ENCODE measurements around the gene NFAT5. TPM values are rescaled to one million over a fixed set of nuclear protein-coding genes. Genes with fewer than 3 reads are reported as not detected.
"Not testable (repeated sequence)": the region's sequence is repeated elsewhere in the genome, so short reads cannot be mapped to it uniquely, and the experiment has no call there.

Gene NFAT5
- total and polyA plus RNA-seq, 7 experiments from 2014 or later, result 7.7 to 35.5 (median 29.3) TPM

DNA sequence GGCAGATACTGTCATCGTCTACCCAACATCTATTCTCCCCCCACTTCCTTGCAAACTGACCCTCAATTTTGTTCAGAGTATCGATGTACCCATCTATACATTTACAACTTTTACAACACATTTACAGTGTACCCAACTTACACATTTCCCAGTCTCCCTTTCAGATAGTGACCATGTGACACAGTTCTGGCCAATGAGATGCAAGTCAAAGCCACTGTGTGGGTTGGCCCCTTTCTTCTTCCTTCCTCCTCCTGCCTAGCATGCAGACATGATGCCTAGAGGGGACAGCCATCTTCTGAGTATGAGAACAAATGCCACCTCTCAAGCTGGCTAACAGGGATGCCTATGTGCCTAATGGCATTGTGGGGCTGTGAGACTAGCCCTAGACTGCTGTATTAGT lies 11.3 kb upstream of the NFAT5 start:
- Histone ChIP-seq H3K4me3 (ENCODE audit: low read length) (no peak overlapping the region), H3K9me3 (ENCODE audit: control insufficient read depth in 2 of 3, low read length in 3 of 3) (no peaks in the 10 kb centered on the region), H3K4me1 (ENCODE audit: control insufficient read depth in 2 of 2, insufficient read depth in 2 of 2, low read length in 2 of 2) (no peaks in the 10 kb centered on the region), H3K27me3 (ENCODE audit: control insufficient read depth in 2 of 2, insufficient read depth in 2 of 2, low read length in 2 of 2) (no peaks in the 10 kb centered on the region), H3K27ac (ENCODE audit: low read depth, low read length) (no peak overlapping the region), H3K36me3 (ENCODE audit: control insufficient read depth in 2 of 3, insufficient read depth in 3 of 3, low read length in 3 of 3) (no peaks in the 10 kb centered on the region)
- peaks cover 0 to 5% (median 0%) of the 10 kb centered on the region in 11 donors for H3K9me3 Mint-ChIP-seq
- peaks cover 4 to 16% (median 8%) of the 10 kb centered on the region in 7 donors for H3K4me1 Mint-ChIP-seq
- H3K27me3 Mint-ChIP-seq, result no peaks in the 10 kb centered on the region
- no peak overlapping the region for H3K27ac Mint-ChIP-seq
- intact Hi-C loops (cut with micrococcal nuclease), result no loop called here
- DNase-seq (no peak), ATAC-seq (no peak)
- no peak overlapping the region for H3K4me3 Mint-ChIP-seq
- peaks cover 0 to 6% (median 0%) of the 10 kb centered on the region in 5 donors for H3K36me3 Mint-ChIP-seq
- ChIA-PET CTCF (no interaction called here), POLR2A (interaction anchor here (2.0 kb wide), 1 partner anchor 10 kb away, joined by 5 read pairs; no protein-coding TSS in a partner anchor)

GRCh38 chr16:69555437-69555836 lies 10.3 kb upstream of the NFAT5 start:
- peak overlapping the region in 1 of 10 donors; percentile 24 for H3K4me3 Mint-ChIP-seq
- Histone ChIP-seq H3K27ac (ENCODE audit: low read depth, low read length) (no peak overlapping the region), H3K4me1 (ENCODE audit: control insufficient read depth in 2 of 2, insufficient read depth in 2 of 2, low read length in 2 of 2) (no peaks in the 10 kb centered on the region), H3K4me3 (ENCODE audit: low read length) (no peak overlapping the region), H3K9me3 (ENCODE audit: control insufficient read depth in 2 of 3, low read length in 3 of 3) (no peaks in the 10 kb centered on the region), H3K36me3 (ENCODE audit: control insufficient read depth in 2 of 3, insufficient read depth in 3 of 3, low read length in 3 of 3) (no peaks in the 10 kb centered on the region), H3K27me3 (ENCODE audit: control insufficient read depth in 2 of 2, insufficient read depth in 2 of 2, low read length in 2 of 2) (no peaks in the 10 kb centered on the region)
- intact Hi-C loops (cut with micrococcal nuclease), result no loop called here
- CTCF ChIA-PET, result no interaction called here
- no peak for DNase-seq
- H3K27ac Mint-ChIP-seq, result peak overlapping the region in 2 of 9 donors; percentile 12 to 23
- POLR2A ChIA-PET, result interaction anchor here (0.6 to 2.0 kb wide), 2 partner anchors 9 to 12 kb away, joined by 4 to 5 read pairs; no protein-coding TSS in a partner anchor
- H3K4me1 Mint-ChIP-seq, result peaks cover 4 to 16% (median 8%) of the 10 kb centered on the region in 7 donors
- H3K27me3 Mint-ChIP-seq, result no peaks in the 10 kb centered on the region
- ATAC-seq, result peak; percentile 29
- peaks cover 0 to 5% (median 0%) of the 10 kb centered on the region in 11 donors for H3K9me3 Mint-ChIP-seq
- H3K36me3 Mint-ChIP-seq, result peaks cover 0 to 6% (median 0%) of the 10 kb centered on the region in 5 donors

DNA sequence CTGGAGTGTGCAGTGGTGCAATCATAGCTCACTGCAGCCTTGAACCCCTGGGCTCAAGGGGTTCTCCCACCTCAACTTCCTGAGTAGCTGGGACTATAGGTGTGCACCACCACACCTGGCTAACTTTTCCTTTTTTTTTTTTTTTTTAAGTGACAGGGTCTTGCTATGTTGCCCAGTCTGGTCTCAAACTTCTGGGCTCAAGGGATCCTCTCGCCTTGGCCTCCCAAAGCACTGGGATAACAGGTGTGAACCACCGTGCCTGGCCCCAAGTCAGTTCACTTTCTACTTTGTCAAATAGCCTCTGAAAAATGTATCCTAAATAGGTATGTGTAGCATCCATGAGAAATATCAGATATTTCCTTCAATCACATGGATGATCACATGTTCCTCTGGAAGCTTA lies 9.9 kb upstream of the NFAT5 start:
- ChIA-PET POLR2A (interaction anchor here (0.6 to 2.0 kb wide), 2 partner anchors 9 to 11 kb away, joined by 4 to 5 read pairs; no protein-coding TSS in a partner anchor), CTCF (no interaction called here)
- DNase-seq (no peak), ATAC-seq (no peak)
- Mint-ChIP-seq H3K4me1 (peaks cover 4 to 16% (median 8%) of the 10 kb centered on the region in 7 donors), H3K36me3 (peaks cover 0 to 6% (median 0%) of the 10 kb centered on the region in 5 donors), H3K4me3 (no peak overlapping the region), H3K9me3 (peaks cover 0 to 5% (median 0%) of the 10 kb centered on the region in 11 donors), H3K27ac (no peak overlapping the region), H3K27me3 (no peaks in the 10 kb centered on the region)
- no peak overlapping the region for H3K27ac ChIP-seq (ENCODE audit: low read depth, low read length)
- H3K4me3 ChIP-seq (ENCODE audit: low read length), result no peak overlapping the region
- H3K9me3 ChIP-seq (ENCODE audit: control insufficient read depth in 2 of 3, low read length in 3 of 3), result no peaks in the 10 kb centered on the region
- intact Hi-C loops (cut with micrococcal nuclease), result no loop called here
- H3K27me3 ChIP-seq (ENCODE audit: control insufficient read depth in 2 of 2, insufficient read depth in 2 of 2, low read length in 2 of 2), result no peaks in the 10 kb centered on the region
- no peaks in the 10 kb centered on the region for H3K36me3 ChIP-seq (ENCODE audit: control insufficient read depth in 2 of 3, insufficient read depth in 3 of 3, low read length in 3 of 3)
- H3K4me1 ChIP-seq (ENCODE audit: control insufficient read depth in 2 of 2, insufficient read depth in 2 of 2, low read length in 2 of 2), result no peaks in the 10 kb centered on the region

GRCh38 chr16:69559164-69559563 lies 6.6 kb upstream of the NFAT5 start:
- Mint-ChIP-seq H3K4me3 (no peak overlapping the region), H3K27ac (no peak overlapping the region), H3K4me1 (peaks cover 13 to 35% (median 16%) of the 10 kb centered on the region in 7 donors), H3K36me3 (peaks cover 0 to 9% (median 0%) of the 10 kb centered on the region in 5 donors), H3K27me3 (no peaks in the 10 kb centered on the region), H3K9me3 (peaks cover 0 to 5% (median 0%) of the 10 kb centered on the region in 11 donors)
- no peak for DNase-seq
- intact Hi-C loops (cut with micrococcal nuclease), result no loop called here
- no peak for ATAC-seq
- H3K27ac ChIP-seq (ENCODE audit: low read depth, low read length), result no peak overlapping the region
- CTCF ChIA-PET, result interaction anchor here (0.7 kb wide), 1 partner anchor 211 kb away, joined by 8 read pairs; no protein-coding TSS in a partner anchor
- H3K4me3 ChIP-seq (ENCODE audit: low read length), result no peak overlapping the region
- no peaks in the 10 kb centered on the region for H3K36me3 ChIP-seq (ENCODE audit: control insufficient read depth in 2 of 3, insufficient read depth in 3 of 3, low read length in 3 of 3)
- no peaks in the 10 kb centered on the region for H3K27me3 ChIP-seq (ENCODE audit: control insufficient read depth in 2 of 2, insufficient read depth in 2 of 2, low read length in 2 of 2)
- POLR2A ChIA-PET, result interaction anchor here (0.6 kb wide), 1 partner anchor 74 kb away, joined by 4 read pairs; no protein-coding TSS in a partner anchor
- H3K4me1 ChIP-seq (ENCODE audit: control insufficient read depth in 2 of 2, insufficient read depth in 2 of 2, low read length in 2 of 2), result peaks cover 7 to 8% of the 10 kb centered on the region in 2 donors
- H3K9me3 ChIP-seq (ENCODE audit: control insufficient read depth in 2 of 3, low read length in 3 of 3), result no peaks in the 10 kb centered on the region

- Mint-ChIP-seq H3K4me1 (peaks cover 10 to 22% (median 15%) of the 10 kb centered on the region in 7 donors), H3K27ac (peak overlapping the region in 2 of 9 donors; percentile 8 to 45)
- H3K4me1 ChIP-seq (ENCODE audit: control insufficient read depth in 2 of 2, insufficient read depth in 2 of 2, low read length in 2 of 2); H3K4me3 ChIP-seq (ENCODE audit: low read length); H3K9me3 ChIP-seq (ENCODE audit: control insufficient read depth in 2 of 3, low read length in 3 of 3); H3K27me3 Mint-ChIP-seq; H3K27me3 ChIP-seq (ENCODE audit: control insufficient read depth in 2 of 2, insufficient read depth in 2 of 2, low read length in 2 of 2); DNase-seq; ATAC-seq; H3K4me3 Mint-ChIP-seq; H3K36me3 Mint-ChIP-seq; H3K36me3 ChIP-seq (ENCODE audit: control insufficient read depth in 2 of 3, insufficient read depth in 3 of 3, low read length in 3 of 3); H3K27ac ChIP-seq (ENCODE audit: low read depth, low read length); H3K9me3 Mint-ChIP-seq: not testable (repeated sequence)
- intact Hi-C loops (cut with micrococcal nuclease), result loop anchor here (10.0 kb wide), 2 partner anchors 227 to 1037 kb away; partner anchors contain the start of genes COG8 (in 1 of the 2), NIP7 (in 1 of the 2) and PDF (in 1 of the 2)
- CTCF ChIA-PET, result interaction anchor here (0.7 kb wide), 1 partner anchor 1949 kb away, joined by 3 read pairs; no protein-coding TSS in a partner anchor
- POLR2A ChIA-PET, result interaction anchor here (0.6 kb wide), 2 partner anchors 9 to 229 kb away, joined by 3 to 5 read pairs; no protein-coding TSS in a partner anchor
Measured at GRCh38 chr16:69561367-69561766, 4.4 kb upstream of the NFAT5 start.

DNA sequence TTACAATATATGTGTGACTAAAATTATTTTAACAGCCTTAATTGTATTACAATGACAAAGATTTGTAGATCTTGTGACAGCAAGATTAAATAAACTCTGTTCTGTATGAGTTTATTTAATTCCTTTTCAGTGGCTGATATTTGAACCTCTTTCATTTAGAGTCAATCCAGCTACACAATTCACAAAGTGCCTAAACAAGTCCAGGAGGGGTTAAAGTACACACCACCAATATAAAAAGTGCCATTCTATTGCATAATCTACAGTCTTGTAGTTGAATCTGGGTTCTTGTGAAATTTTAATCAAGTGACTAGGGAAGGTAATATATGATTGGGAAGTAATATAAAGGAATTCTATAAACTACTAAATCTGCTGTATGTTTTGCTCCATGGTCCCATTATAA lies 3.9 kb upstream of the NFAT5 start:
- Histone ChIP-seq H3K27ac (ENCODE audit: low read depth, low read length) (no peak overlapping the region), H3K4me3 (ENCODE audit: low read length) (no peak overlapping the region), H3K9me3 (ENCODE audit: control insufficient read depth in 2 of 3, low read length in 3 of 3) (no peaks in the 10 kb centered on the region), H3K4me1 (ENCODE audit: control insufficient read depth in 2 of 2, insufficient read depth in 2 of 2, low read length in 2 of 2) (peaks cover 9 to 10% of the 10 kb centered on the region in 2 donors), H3K36me3 (ENCODE audit: control insufficient read depth in 2 of 3, insufficient read depth in 3 of 3, low read length in 3 of 3) (peaks cover 0 to 4% (median 0%) of the 10 kb centered on the region in 3 experiments), H3K27me3 (ENCODE audit: control insufficient read depth in 2 of 2, insufficient read depth in 2 of 2, low read length in 2 of 2) (no peaks in the 10 kb centered on the region)
- CTCF ChIA-PET, result no interaction called here
- H3K36me3 Mint-ChIP-seq, result peaks cover 0 to 5% (median 1%) of the 10 kb centered on the region in 5 donors
- no peaks in the 10 kb centered on the region for H3K27me3 Mint-ChIP-seq
- POLR2A ChIA-PET, result interaction anchor here (0.6 kb wide), 2 partner anchors 9 to 230 kb away, joined by 3 to 5 read pairs; no protein-coding TSS in a partner anchor
- peaks cover 12 to 23% (median 16%) of the 10 kb centered on the region in 7 donors for H3K4me1 Mint-ChIP-seq
- ATAC-seq (no peak), DNase-seq (no peak)
- intact Hi-C loops (cut with micrococcal nuclease), result loop anchor here (10.0 kb wide), 2 partner anchors 227 to 1037 kb away; partner anchors contain the start of genes COG8 (in 1 of the 2), NIP7 (in 1 of the 2) and PDF (in 1 of the 2)
- peak overlapping the region in 2 of 9 donors; percentile 11 to 48 for H3K27ac Mint-ChIP-seq
- peaks cover 0 to 2% (median 0%) of the 10 kb centered on the region in 11 donors for H3K9me3 Mint-ChIP-seq
- H3K4me3 Mint-ChIP-seq, result no peak overlapping the region

Measured in naive thymus-derived CD4-positive, alpha-beta T cell (primary cell).